HCT116 (cell line): Measurements from ENCODE around the gene ZC3H12D.

ENCODE experiments used
- CEBPB ChIP-seq: IDR thresholded peaks from 2 replicates; pipeline ENCODE4 v1.6.1; 2012; ENCODE audit warnings: low read depth
- EGR1 ChIP-seq: IDR thresholded peaks from 2 replicates; pipeline ENCODE4 v1.6.1; 2012; ENCODE audit warnings: low read depth
- EZH2 ChIP-seq: fragments of 200-600 bp; sonication (generic); IDR thresholded peaks from 2 replicates; pipeline ENCODE4 v1.6.1; 2017; ENCODE audit warnings: antibody characterized with exemption, mixed run types
- EZH2phosphoT487 ChIP-seq: fragments of 200-600 bp; IDR thresholded peaks from 2 replicates; pipeline ENCODE4 v1.6.1; 2018; ENCODE audit warnings: antibody characterized with exemption, borderline replicate concordance
- JUND ChIP-seq: IDR thresholded peaks from 2 replicates; pipeline ENCODE4 v1.6.1; 2012
- POLR2A ChIP-seq: IDR thresholded peaks from 2 replicates; pipeline ENCODE4 v1.7.0; 2011; ENCODE audit warnings: borderline replicate concordance; ENCODE audit not compliant: insufficient read depth, insufficient read length; ENCODE audit errors: extremely low read depth
- RAD21 ChIP-seq: IDR thresholded peaks from 2 replicates; pipeline ENCODE4 v1.6.1; 2012; ENCODE audit warnings: low read depth, mild to moderate bottlenecking
- TCF7L2 ChIP-seq: IDR thresholded peaks from 2 replicates; pipeline ENCODE4 v1.7.0; 2011; ENCODE audit warnings: borderline replicate concordance, inconsistent platforms; ENCODE audit not compliant: insufficient read depth, insufficient read length; ENCODE audit errors: extremely low read depth
- YY1 ChIP-seq: IDR thresholded peaks from 2 replicates; pipeline ENCODE4 v1.6.1; 2011; ENCODE audit warnings: low read length, low read depth, moderate library complexity, mild to moderate bottlenecking; ENCODE audit not compliant: insufficient replicate concordance; ENCODE audit errors: extremely low read depth
- ZFX ChIP-seq: fragments of 450-650 bp; IDR thresholded peaks from 2 replicates; pipeline ENCODE4 v1.6.1; 2017
- TF ChIP-seq, protein P1 (sequence below), 3 experiments: fragments of 200-600 bp in 1 of 3; sonication (generic) in 1 of 3; IDR thresholded peaks in 2 of 3; conservative IDR thresholded peaks in 1 of 3; 2 replicates each; pipeline ENCODE4 v1.5.1; 2012 to 2017; ENCODE audit warnings: low read depth in 2 of 3, low read length in 2 of 3, antibody characterized with exemption in 1 of 3, borderline replicate concordance in 1 of 3, control low read depth in 1 of 3, mild to moderate bottlenecking in 1 of 3, mixed read lengths in 1 of 3, mixed run types in 1 of 3, moderate library complexity in 1 of 3; ENCODE audit not compliant: insufficient read depth in 1 of 3
- TF ChIP-seq, protein P2 (sequence below): IDR thresholded peaks from 2 replicates; pipeline ENCODE4 v1.6.1; 2012; ENCODE audit warnings: low read depth
- TF ChIP-seq, protein P3 (sequence below): IDR thresholded peaks from 2 replicates; pipeline ENCODE4 v1.6.1; 2011; ENCODE audit warnings: mild to moderate bottlenecking, low read length, moderate library complexity; ENCODE audit not compliant: insufficient replicate concordance; ENCODE audit errors: extremely low read depth

DNA sequence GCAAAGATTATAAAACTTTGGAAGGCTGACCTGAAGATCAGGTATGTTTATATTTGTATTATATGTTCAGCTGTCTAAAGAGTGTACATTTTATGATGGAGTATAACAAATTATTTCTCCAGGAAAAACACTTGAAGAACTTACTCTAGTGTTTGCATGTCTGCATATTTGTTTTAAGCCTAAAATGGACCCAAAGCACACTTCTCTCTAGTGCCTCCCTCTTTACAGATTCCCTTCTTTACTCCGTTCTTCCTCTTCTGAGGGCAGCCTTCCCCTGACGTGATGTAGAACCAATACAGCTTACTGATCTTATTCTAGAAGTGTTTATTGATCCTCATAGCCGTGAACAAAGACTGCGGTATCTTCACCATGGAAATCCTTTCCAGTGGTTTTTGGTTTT, 70.8 kb downstream of the ZC3H12D start:
- TF ChIP-seq RAD21 (no peak), EZH2 (no peak), YY1 (no peak), EZH2phosphoT487 (no peak), CEBPB (no peak), JUND (no peak), ZFX (no peak), EGR1 (no peak), TCF7L2 (no peak), POLR2A (no peak)
- TF ChIP-seq, protein P1, sequence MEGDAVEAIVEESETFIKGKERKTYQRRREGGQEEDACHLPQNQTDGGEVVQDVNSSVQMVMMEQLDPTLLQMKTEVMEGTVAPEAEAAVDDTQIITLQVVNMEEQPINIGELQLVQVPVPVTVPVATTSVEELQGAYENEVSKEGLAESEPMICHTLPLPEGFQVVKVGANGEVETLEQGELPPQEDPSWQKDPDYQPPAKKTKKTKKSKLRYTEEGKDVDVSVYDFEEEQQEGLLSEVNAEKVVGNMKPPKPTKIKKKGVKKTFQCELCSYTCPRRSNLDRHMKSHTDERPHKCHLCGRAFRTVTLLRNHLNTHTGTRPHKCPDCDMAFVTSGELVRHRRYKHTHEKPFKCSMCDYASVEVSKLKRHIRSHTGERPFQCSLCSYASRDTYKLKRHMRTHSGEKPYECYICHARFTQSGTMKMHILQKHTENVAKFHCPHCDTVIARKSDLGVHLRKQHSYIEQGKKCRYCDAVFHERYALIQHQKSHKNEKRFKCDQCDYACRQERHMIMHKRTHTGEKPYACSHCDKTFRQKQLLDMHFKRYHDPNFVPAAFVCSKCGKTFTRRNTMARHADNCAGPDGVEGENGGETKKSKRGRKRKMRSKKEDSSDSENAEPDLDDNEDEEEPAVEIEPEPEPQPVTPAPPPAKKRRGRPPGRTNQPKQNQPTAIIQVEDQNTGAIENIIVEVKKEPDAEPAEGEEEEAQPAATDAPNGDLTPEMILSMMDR (IDR thresholded peaks at IDR 0.05 in 2 of 3, conservative IDR thresholded peaks at IDR 0.05 in 1 of 3; ENCODE audit: borderline replicate concordance in 1 of 3, insufficient read depth in 1 of 3, low read depth in 2 of 3, low read length in 2 of 3) = no peak
- TF ChIP-seq, protein P2, sequence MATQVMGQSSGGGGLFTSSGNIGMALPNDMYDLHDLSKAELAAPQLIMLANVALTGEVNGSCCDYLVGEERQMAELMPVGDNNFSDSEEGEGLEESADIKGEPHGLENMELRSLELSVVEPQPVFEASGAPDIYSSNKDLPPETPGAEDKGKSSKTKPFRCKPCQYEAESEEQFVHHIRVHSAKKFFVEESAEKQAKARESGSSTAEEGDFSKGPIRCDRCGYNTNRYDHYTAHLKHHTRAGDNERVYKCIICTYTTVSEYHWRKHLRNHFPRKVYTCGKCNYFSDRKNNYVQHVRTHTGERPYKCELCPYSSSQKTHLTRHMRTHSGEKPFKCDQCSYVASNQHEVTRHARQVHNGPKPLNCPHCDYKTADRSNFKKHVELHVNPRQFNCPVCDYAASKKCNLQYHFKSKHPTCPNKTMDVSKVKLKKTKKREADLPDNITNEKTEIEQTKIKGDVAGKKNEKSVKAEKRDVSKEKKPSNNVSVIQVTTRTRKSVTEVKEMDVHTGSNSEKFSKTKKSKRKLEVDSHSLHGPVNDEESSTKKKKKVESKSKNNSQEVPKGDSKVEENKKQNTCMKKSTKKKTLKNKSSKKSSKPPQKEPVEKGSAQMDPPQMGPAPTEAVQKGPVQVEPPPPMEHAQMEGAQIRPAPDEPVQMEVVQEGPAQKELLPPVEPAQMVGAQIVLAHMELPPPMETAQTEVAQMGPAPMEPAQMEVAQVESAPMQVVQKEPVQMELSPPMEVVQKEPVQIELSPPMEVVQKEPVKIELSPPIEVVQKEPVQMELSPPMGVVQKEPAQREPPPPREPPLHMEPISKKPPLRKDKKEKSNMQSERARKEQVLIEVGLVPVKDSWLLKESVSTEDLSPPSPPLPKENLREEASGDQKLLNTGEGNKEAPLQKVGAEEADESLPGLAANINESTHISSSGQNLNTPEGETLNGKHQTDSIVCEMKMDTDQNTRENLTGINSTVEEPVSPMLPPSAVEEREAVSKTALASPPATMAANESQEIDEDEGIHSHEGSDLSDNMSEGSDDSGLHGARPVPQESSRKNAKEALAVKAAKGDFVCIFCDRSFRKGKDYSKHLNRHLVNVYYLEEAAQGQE = no peak
- TF ChIP-seq, protein P3, sequence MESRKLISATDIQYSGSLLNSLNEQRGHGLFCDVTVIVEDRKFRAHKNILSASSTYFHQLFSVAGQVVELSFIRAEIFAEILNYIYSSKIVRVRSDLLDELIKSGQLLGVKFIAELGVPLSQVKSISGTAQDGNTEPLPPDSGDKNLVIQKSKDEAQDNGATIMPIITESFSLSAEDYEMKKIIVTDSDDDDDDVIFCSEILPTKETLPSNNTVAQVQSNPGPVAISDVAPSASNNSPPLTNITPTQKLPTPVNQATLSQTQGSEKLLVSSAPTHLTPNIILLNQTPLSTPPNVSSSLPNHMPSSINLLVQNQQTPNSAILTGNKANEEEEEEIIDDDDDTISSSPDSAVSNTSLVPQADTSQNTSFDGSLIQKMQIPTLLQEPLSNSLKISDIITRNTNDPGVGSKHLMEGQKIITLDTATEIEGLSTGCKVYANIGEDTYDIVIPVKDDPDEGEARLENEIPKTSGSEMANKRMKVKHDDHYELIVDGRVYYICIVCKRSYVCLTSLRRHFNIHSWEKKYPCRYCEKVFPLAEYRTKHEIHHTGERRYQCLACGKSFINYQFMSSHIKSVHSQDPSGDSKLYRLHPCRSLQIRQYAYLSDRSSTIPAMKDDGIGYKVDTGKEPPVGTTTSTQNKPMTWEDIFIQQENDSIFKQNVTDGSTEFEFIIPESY = no peak
